ELR (cell line): ENCODE data around the gene VWA5B2.

Source experiments
- DNase-seq: peaks from one replicate; pipeline ENCODE4 v3.0.0-alpha.2; 2015; ENCODE audit warnings: low read depth

The VWA5B2 gene

DNA sequence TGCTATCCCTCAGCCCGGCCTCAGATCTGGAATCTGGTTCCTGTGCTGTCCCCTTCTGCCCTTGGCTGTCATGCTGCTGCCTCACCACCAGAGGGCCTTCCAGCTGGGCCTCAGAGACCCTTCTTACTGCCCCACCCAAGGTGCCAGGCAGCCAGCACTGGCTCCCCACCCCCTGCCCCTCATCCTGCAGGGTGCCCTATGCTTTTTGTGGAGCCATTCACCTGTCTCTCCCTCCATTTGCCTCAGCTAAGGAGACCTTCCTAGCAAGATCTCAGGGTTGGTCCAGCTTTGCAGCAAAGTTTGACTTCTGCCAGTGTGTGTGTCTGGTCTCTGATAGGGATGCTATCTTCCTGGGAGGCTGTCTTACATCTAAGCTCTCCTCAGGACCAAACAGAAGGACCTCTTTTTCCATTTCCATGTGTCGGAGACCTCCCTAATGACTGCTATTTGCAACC is 1.9 kb upstream of the VWA5B2 start:
- peak; percentile 47 for DNase-seq

DNA sequence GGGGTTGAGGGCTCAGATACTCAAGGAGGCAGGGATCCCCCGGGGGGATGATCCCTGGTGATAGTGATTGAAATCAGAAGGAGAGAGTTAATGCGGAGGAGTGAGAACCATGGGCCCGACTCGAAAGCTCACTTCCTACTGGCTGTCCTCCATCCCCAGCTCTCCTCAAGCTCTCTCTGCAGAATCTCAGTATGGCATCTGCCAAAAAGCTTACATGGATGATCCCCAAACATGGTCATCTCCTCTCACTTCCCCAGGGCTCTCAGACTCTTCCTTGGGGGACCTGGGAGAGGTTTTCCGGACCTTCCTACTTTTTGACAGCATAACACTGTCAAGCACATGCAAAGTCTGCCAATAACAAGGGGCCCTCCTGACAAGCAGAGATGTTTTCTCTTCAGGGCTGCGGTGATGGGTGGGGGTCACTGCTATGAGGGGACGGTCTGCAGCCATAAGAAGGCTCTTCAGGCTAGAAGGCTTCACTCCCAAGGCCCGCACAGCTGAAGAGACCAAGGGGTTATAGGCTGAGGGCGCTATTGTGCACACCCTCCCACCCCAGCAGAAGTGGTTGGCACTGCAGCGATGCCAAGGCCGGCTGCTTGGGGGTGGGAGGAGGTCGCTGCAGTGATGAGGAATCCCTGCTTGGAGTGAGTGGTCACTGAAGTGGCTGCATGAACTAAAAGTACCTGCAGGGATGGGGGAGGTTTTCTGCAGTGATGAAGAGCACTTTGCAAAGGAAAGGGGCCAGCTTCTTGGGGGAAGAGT is 828 bp upstream of the VWA5B2 start:
- DNase-seq: no peak

DNA sequence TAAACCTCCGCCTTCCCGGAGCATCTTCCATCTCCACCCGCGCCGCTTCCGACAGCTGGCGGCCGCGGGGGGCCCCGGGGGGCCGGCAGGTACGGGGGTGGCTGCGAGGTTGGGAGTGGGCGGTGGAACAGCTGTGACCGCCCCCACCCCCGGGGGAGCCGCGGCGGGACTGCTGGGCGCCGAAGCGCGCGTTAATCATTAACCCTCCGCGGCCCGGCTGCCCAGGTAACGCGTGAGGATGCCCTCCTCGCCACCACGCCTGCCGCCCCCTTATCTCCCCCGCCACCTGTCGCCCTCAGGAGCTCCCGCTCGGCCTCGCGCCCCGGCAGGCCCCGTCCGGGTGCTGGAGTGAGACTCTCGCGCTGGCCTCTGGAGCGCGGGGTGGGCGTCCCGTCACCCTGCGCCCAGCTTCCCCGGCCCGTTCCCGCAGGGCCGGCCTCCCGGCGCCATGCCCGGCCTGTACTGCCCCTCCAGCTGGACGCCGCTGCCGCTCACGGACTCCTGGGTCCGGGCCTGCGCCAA is 757 bp downstream of the VWA5B2 start:
- DNase-seq: no peak

DNA sequence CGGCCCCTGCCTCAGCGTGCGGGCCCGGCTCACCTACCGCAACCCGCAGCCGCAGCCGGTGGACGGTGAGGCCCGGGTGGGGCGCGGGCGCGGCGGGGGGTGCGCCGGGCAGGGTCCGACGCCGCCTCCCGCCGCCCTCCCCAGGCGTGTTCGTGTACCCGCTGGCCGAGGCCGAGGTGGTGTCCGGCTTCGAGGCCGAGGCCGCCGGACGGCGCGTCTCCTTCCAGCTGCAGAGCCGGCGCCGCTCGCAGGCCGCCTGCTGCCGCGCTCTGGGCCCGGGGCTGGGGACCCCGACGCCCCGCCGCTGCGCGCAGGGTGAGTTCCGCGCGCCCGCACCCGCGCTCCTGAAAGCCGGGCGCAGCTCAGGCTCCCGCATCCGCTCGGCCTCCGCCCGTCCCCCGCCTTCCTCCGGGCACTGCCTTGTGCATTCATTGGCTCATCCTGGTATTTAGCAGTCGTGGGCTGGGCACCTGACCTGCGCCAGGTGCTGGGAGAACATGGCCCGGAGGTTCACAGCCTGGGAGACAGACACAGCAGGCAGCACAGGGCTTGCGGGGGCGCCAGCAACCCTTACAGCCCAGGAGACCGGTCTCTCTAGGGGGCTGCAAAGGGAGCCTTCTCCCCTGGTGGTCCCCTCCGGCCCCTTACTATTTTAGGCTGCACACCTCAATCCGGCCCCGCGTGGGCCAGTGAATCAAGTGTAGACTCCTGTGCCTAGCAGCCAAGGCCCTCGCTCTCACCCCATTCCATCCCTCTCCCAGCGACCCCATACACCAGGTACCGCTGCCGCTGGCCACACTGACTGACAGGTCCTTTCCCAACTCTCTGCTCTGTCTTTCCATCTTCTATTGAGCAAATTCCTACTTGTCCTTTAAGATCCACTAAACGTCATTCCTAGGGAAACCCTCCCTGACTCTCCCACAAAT is 1.5 kb downstream of the VWA5B2 start:
- DNase-seq: no peak

DNA sequence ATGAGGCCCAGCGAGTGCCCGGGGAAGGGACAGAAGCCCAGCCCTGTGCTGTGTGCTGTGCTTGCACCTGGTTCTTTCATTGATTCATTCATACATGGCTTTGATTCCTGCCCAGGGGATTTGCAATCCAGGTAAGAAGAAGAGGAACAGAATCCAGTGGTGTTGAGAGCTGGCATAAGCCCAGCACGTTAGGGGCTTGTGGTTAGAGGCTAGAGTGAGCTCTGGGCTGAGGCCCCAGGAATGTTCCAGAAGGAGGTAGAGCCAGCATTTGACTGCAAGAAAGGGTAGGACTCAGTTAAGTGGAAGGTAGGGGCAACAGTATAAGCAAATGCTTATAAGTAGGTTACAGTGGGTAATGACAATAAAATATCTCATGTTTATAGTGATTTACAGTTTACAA is 2.3 kb downstream of the VWA5B2 start:
- no peak for DNase-seq

DNA sequence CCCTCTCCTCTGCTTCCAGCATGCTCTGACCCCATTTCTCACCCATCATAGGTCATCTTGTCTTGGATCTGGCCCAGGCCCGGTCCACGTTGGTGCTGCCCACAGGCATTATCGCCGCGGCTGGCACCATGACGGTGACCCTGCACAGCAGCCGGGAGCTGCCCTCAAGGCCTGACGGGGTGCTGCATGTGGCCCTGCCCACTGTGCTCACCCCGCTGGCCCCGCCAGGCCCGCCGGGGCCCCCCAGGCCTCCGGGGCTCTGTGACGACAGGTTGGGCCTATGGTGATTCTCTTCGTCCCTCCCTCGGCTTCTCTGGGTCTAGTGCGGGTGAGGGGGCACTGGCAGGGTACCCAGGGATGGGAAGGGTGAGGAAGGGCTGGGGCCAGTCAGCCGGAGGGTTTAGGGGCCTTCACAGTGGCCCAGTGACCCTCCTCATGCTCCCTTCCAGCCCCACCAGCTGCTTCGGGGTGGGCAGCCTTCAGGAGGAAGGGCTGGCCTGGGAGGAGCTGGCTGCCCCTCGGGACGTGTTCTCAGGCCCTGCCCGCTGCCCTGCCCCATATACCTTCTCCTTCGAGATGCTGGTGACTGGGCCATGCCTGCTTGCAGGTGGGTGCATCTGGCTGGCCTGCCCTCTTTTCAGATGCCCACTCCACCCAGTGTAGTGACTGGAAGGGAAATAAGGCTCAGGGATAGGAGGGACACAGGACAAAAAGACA is 3.9 kb downstream of the VWA5B2 start:
- no peak for DNase-seq

DNA sequence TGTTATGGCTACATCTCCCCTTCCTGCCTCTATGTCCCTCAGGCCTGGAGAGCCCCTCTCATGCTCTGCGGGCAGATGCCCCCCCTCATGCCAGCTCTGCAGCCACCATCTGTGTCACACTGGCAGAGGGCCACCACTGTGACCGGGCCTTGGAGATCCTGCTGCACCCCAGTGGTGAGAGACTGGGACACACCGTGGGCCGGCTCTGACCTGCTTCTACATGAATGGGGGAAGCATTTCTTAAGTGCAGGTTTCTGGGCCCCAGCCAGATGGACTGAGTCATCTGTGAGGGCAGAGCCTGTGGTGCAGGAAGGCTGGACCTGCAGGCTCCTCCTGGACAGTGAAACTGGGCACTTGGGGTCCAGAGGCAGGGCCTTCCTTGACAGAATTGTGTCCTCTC is 4.8 kb downstream of the VWA5B2 start:
- peak; percentile 91 for DNase-seq

DNA sequence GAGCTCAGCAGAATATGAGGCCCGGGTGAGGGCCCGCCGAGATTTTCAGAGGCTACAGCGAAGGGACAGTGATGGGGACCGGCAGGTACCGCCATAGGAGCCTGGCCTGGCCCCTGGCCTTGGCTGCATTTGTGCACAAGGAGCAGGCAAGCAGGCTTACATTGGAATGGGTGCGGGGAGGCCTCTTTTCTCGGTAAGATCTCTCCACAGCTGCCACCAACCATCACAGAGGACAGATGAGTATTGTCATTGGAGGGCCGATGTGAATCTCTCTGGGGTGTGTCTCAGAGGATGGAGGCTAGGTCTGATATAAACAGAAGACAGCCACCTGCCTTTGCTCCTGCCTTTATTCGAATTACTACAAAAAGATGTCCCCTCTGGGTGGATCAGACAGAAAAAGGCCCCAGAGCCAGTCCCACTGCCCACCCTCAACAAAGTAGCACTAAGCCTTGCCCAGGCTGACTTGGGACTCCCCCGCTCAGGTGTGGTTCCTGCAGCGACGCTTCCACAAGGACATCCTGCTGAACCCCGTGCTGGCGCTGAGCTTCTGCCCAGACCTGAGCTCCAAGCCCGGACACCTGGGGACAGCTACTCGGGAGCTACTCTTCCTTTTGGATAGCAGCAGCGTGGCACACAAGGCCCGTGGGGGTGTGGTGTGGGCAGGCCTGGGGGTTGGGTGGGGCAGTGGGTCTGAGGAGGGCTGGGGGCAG is 5.4 kb downstream of the VWA5B2 start:
- no peak for DNase-seq

DNA sequence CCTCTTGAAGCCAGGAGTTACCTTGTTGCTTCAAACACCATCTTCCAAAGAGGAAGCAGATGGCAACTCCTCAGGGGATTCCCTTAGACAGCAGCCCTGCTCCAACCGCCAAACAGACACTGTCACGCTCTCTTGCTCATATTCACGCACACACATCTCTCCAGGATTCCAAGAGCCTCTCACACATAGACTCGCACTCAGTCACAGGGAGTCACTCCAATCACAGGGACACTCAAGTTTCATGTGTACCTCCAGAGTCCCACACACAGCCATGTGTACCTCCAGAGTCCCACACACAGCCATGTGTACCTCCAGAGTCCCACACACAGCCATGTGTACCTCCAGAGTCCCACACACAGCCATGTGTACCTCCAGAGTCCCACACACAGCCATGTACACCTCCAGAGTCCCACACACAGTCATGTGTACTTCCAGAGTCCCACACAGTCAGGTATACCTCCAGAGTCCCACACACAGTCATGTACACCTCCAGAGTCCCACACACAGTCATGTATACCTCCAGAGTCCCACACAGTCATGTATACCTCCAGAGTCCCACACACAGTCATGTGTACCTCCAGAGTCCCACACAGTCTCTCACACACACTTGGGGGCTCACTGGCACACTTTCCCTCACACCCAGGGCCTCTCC is 6.1 kb downstream of the VWA5B2 start:
- no peak for DNase-seq

DNA sequence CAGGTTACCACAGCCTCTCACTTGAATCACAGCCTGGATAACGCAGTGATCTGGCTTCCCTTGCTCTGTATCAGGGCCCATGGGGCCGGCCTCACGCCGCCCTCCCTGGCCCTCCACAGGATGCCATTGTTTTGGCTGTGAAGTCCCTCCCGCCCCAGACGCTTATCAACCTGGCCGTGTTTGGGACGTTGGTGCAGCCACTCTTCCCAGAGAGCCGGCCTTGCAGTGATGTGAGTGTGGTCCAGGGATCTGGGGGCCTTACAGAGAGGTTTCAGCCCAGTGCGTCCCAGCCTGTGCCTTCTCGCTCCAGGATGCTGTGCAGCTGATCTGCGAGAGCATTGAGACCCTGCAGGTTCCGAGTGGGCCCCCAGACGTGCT is 6.6 kb downstream of the VWA5B2 start:
- no peak for DNase-seq

DNA sequence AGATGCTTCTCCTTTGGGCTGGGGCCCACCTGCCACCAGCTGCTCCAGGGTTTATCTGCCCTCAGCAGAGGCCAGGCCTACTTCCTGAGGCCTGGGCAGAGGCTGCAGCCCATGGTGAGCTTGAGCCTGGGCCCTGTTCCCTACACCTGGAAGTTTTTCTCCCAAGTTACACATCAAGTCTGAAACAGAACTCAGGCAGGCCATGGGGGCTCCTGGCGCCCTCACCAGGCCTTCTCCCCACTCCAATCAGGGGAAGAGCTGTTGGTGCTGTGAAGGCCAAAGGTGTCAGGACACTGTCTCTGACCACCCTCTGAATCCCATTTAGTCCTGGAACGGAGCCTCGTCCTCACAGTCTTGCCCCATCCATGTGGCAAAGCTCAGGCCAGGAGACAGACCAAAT is 7.3 kb downstream of the VWA5B2 start:
- DNase-seq: no peak

DNA sequence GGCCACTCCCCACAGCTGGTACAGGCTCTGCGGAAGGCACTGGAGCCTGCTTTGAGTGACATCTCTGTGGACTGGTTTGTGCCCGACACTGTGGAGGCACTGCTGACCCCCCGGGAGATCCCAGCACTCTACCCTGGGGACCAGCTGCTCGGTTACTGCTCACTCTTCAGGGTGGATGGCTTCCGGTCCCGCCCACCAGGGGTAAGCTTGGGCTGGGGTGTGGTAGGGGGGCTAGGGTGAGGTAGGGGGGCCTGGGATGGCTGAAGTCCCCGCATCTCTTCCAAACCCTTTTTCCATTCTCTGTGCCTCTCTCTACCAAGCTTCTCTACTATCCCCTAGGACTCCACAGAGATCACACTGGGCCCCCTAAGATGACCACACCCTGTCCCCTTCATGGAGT is 7.8 kb downstream of the VWA5B2 start:
- DNase-seq: no peak

DNA sequence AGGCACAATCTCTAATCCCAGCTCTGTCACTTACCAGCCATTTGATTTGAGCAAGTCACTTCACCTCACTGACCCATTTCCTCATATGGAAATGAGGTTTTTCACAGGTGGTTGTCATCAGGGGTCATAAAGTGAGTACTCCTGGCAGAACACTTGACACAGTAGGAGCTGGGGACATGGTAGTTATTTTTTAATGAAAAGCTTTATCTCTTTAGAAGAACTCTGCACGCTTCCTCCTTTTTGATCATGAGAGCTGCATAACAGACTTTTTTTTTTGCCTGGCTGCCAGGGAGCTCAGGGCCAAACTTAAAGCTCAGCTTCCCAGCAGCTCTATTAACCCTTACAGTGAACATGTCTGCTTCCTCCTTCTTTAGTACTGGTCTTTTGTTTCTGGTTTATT is 8.4 kb downstream of the VWA5B2 start:
- no peak for DNase-seq

DNA sequence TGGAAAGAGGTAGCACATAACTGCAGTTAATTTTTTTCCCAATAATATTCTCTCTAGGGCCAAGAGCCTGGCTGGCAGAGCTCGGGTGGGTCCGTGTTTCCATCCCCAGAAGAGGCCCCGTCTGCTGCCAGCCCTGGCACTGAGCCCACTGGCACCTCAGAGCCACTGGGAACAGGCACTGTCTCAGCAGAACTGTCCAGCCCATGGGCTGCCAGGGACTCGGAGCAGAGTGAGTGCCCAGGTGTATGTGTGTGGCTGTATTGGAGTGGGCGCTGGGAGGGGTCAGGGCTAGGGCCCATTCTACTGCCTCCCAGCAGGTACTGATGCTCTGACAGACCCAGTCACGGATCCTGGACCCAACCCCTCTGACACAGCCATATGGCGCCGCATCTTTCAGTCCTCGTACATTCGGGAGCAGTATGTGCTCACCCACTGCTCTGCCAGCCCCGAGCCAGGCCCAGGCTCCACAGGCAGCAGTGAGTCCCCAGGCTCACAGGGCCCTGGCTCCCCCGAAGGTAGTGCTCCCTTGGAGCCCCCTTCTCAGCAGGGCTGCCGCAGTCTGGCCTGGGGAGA is 8.9 kb downstream of the VWA5B2 start:
- DNase-seq: no peak

DNA sequence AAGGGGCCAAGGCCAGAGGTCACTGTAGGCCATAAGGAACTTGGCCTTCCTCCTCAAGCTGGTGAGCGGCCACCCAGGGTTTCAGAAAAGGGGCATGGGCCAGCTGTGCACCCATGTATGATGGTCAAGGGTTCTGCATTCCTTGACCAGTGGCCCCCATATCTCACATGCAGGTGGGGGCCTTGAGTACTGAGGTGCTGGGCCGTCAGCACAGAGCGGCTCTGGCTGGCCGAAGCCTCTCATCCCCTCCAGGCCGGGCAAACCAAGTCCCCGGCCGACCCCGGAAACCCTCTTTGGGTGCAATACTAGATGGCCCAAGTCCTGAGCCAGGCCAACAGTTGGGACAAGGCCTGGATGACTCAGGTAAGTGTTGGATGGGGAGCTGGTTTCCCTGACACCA is 9.8 kb downstream of the VWA5B2 start:
- DNase-seq: no peak

DNA sequence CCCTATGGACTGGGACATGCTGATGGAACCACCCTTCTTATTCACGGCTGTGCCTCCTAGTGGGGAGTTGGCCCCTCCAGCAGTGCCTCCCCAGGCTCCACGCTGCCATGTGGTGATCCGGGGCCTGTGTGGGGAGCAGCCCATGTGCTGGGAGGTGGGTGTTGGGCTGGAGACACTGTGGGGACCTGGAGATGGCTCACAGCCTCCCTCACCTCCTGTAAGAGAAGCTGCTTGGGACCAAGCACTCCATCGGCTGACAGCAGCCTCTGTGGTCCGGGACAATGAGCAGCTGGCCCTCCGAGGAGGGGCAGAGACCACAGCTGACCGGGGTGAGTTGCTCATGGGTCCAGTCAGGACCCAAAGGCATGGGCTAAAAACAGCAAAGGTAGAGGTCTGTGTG is 10.3 kb downstream of the VWA5B2 start:
- no peak for DNase-seq

DNA sequence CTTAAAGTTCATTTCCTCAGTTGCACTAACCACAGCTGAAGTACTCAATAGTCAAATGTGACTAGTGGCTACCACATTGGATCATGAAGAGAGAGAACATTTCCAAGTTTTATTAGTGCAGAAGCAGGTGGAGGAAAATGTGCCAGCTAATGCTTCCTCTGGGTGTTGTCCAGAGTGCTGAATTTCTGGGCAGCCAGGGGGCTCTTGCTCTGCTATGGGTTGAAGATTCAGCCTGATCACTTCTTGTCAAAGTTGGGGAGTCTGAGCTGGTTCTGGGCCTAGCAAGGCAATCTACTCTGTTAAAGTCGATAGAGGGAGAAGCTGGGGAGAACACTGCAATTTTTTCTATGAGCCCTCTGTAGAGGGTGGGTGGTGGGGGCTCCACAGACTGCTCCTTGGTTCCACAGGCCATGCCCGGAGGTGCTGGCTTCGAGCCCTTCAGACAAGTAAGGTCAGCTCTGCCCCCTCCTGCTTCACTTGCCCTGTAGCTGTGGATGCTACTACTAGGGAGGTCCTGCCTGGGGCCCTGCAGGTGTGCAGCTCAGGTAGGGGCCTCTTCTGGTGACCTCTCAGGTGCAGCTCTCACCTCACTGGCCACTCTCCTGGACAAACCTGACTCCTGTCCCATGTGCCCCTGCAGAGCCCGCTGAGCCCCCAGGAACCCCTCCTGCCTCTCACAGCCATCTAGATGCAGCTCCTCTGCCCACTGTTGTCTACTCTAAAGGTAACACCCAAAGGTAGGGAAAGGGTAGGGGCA is 11.2 kb downstream of the VWA5B2 start:
- peak; percentile 52 for DNase-seq

DNA sequence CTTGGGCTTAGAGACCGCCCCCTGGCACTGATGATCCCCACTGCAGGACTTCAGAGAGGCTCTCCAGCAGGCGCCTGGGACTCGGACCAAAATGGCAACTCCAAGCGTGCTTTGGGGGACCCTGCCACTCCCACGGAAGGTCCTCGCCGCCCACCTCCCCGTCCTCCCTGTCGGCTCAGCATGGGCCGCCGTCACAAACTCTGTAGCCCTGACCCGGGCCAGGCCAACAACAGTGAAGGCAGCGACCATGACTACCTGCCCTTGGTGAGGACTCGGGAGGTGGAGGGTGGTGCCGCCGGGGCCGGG is 11.7 kb downstream of the VWA5B2 start:
- no peak for DNase-seq

DNA sequence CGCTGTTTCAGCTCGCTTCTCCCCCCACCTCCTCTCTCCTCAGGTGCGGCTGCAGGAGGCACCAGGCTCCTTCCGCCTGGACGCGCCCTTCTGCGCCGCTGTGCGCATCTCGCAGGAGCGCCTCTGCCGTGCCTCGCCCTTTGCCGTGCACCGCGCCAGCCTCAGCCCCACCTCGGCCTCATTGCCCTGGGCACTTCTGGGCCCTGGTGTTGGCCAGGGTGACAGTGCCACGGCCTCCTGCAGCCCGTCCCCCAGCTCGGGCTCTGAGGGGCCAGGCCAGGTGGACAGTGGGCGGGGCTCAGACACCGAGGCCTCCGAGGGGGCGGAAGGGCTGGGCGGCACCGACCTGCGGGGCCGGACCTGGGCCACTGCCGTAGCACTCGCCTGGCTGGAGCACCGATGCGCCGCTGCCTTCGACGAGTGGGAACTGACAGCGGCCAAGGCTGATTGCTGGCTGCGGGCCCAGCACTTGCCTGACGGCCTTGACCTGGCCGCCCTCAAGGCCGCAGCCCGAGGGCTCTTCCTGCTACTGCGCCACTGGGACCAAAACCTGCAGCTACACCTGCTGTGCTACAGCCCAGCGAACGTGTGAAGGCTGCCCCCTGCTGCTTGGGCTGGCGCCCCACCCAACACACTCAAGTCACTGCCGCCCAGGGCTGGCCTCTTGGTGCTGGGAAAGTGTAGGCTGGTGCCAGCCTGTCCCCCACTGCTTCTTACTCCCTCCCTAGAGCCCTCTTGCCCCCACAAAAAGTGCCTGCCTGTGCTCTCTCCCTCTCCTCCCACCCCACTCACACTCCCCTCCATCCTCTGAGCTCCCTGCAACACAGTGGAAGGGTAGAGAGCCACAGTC is 12.3 kb downstream of the VWA5B2 start:
- peak; percentile 43 for DNase-seq
